ENCODE results near the gene LCN12.

GRCh38 chr9:136926154-136926704 is 25.8 kb upstream of the LCN12 start:
- TF ChIP-seq CTCF (conservative IDR thresholded peaks at IDR 0.05; ENCODE audit: low read depth, low read length), result no peak
- TF ChIP-seq EZH2 (IDR thresholded peaks at IDR 0.05; ENCODE audit: borderline replicate concordance, low read depth, low read length, poor library complexity, severe bottlenecking), result no peak

Data from A673 (cell line).